Measurements from ENCODE around the gene SMIM10.
"Not testable (repeated sequence)": the region's sequence is repeated elsewhere in the genome, so short reads cannot be mapped to it uniquely, and the experiment has no call there.

Gene SMIM10

GRCh38 chrX:134990801-134991481 is at the start of gene SMIM10:
Gene SMIM10 (plus strand): TSS chrX:134990991. CDS start chrX:134991096, 105 bp downstream.
- peak in 44 of 51 donors; percentile 0 to 52 (median 10) for DNase-seq

- not testable (repeated sequence) for DNase-seq
Measured at GRCh38 chrX:134946364-134946763, 44.4 kb upstream of the SMIM10 start.

DNA sequence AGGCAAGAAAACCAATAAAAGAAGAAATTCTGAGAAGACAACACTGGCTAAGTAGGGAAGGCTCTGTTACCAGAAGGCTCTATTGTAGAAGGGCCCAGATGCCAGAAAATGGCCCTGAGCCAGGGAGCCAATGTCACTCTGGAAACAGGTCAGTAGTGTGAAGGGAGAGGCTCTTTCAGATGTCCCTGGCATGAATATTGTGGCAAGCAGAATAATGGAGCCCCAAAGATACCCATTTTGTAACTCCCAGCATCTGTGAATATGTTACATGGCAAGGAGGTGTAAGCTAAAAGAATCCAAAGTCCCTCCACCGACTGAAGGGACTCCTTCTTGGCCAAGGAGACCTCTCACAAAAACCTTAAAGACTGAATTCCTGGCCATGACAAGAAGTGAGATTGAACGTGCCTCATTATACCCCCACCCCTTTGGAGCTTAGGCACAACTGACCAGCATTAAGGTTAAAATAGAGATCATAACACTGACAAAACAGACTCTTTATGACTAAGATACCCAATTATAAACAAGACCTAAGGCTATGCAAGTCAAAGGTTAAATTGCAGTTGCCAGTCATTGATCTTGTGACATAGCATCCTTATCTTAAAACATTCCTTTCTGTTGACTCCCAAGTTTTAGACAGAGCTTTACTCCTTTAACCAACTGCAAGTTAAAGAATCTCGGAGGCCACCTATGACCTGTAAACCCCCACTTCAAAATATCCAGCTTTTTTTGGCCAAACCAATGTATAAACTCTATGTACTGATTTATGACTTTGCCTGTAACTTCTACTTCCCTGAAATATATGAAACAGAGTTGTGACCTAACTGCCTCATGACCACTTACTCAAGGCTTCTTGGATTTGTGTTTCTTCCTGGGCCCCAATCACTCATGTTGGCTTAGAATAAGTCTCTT is 42.2 kb upstream of the SMIM10 start:
- no peak for DNase-seq

DNA sequence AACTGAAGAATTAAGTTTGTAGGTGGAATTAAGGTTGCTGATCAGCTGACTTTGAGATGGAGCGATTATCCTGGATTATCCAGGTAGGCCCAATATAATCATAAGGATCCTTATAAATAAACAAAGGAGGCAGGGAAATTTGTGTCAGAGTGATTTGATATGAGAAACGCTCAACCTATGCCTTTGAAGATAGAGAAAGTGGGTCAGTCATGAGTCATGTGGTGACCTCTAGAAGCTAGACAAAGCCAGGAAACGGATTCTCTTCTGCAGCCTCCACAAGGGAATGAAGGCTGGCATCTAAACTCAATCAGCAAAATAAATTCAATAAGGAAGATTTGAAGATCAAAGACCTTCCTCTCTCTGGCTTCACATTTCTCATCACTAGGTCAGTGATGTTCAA is 41.5 kb upstream of the SMIM10 start:
- DNase-seq = no peak

- DNase-seq = no peak
Measured at GRCh38 chrX:134957836-134958235, 33.0 kb upstream of the SMIM10 start.

GRCh38 chrX:134960366-134960765 is 30.4 kb upstream of the SMIM10 start:
- DNase-seq = not testable (repeated sequence)

DNA sequence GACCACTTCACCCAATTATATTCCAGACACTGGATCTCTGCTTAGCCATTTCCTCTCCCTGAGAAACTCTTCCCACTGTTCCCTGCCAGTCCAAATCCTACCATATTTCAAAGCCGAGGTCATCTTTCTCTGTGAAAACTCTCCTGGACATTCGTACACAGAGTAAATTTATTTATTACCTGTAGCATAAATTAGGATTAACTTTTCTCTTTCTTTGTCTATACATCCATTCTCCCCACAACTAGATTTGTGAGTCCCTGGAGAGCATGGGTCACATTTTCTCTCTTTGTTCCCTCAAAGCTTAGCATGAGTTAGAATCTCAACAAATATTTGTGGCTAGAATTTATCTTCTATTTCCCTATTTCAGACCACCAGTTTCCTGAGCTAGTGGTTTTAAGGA is 27.8 kb upstream of the SMIM10 start:
- DNase-seq = no peak

GRCh38 chrX:134969726-134970125 is 21.1 kb upstream of the SMIM10 start:
- no peak for DNase-seq

DNA sequence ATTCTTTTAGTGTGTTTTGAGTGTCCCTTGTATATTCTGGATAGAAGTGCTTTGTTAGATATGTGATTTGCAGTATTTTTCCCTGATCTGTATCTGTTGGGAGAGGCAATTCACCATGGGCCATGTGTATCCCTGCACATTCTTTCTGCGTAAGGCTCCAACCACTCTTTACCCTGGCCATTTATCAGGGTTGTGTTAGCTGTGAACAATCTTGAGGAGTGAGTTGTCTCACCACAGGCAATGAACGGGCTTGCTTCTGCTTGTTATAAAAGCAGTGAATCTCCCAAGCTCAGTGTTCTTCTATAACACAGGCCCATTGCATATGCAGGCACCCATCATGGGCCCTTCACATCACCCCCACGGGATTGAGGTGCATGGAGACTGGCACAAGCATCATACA is 18.9 kb upstream of the SMIM10 start:
- DNase-seq = no peak

DNA sequence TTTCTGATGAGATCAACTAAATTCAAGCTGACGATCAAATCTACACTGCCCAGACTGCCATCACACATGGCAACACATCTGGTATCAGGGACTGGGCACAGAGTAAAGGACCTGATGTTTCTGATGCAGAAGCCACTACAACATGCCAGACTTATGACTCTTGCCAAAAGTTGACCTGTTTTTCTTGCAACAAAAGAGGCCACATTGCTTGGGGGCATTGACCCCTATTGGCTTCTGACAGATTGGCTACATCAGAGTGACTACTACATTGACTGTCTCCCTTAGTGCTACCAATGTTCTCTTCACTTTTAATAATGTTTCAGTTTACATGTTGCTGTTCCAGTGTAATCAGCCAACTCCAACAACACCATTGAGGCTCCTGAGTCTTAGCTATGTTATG is 15.3 kb upstream of the SMIM10 start:
- no peak for DNase-seq

- no peak for DNase-seq
Measured at GRCh38 chrX:134981910-134982309, 8.9 kb upstream of the SMIM10 start.

DNA sequence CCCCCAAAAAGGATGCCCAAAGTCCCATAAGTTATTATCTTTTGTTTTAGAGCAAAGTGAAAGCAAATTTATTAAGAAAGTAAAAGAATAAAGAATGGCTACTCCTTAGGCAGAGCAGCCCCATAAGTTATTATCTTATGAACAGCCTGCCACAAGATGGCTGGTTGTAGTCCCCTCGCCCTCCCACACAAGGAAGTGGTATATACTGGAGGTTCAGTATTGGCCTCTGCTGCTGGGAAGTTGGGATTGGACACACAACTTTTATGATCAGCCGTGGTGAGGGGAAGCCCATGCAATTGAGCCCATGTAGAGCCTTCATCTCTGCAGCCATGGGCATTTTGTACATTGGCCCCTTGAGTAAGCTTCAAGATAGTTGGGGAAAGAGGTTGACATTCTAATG is 8.0 kb upstream of the SMIM10 start:
- DNase-seq = no peak

- no peak for DNase-seq
Measured at GRCh38 chrX:134985479-134985878, 5.3 kb upstream of the SMIM10 start.

DNA sequence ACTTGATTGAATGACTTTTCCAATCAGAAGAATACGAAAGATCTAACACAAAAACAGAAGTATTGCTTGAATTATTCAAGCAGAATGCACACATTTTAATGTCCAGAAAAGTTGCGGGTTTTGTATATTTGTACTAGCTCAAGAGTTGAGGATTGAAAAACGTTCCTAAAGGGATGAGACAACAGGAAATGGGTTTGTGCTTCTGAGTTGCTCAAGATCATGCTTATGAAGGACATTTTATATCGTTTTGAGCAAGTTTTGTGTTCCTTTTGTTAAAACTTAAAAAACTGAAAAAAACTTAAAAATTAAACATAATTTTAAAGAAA is 353 bp upstream of the SMIM10 start:
- DNase-seq = no peak

GRCh38 chrX:134997646-134998045 is 6.9 kb downstream of the SMIM10 start:
- DNase-seq = no peak

DNA sequence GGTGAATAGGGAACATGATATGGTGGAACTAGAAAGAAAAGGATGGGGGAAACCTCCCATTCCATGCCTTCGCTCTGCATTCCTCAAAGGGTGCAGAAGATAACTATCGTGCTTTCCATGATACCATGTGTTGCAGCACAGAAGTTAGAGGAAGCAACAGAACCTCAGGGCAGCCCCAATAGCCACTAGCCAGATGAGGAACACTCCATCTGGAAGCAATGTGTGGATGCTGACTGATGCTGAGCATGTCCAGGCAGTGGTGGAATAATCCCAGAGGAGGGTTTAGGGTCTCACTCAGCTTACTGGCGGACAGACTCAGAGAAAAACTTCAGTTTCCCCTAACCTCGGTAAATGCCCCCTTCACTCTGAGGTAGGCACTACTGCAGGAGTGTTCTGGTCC is 7.5 kb downstream of the SMIM10 start:
- no peak for DNase-seq

GRCh38 chrX:134999469-134999868 is 8.7 kb downstream of the SMIM10 start:
- DNase-seq = peak in 1 of 51 donors; percentile 8

DNA sequence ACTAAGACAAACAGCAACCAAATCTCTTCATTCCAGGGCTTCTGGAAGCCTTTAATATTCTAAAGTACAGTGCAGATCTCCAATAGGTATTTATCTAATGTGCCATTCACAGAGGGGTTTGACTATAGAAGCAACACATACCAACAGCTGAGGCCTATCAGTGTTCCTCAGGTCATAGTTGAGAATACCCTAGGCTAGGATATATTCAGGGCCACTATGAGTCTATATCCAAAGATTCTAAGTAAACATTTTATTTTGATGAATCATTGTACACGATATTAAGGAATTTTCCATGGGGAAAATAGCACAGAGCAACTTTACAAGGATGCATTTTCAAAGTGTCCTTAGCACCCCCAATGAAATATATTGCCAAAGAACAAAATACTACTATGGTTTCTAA is 9.7 kb downstream of the SMIM10 start:
- DNase-seq = no peak

DNA sequence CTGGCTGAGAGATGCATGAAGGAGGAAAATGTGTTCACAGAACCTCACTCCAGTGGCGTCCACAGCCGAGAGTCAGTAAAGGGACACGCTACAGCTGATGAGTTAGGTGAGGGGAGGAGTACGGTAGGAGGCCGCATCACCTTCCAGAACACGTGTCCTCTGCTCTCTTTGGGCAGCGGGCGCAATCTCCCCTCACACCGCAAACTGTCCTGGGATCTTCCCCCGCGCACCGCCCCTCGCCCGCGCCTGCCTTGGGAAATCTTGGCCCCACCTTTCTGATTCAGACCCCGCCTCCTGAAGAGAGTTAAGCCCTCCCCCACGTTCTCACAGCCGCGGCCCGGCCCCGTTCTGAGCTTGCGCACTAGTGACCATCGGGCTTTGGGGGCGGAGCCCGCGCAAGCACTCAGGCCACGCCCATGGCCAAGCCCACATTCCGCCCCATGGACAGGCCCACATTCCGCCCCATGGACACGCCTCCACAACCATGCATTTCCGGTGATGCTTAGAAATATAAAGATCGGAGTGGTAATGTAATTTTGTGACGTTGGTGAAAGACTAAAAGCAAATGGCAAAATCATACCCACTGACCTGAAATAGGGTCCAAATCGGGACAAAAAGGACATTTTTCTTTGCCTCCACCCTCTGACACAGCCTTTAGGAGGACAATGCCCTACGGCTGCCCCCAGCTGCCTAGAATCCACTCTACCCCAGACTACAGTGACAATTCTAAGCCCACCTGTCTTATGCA is 13.3 kb downstream of the SMIM10 start:
- peak; percentile 2 to 91 (median 77) for DNase-seq

DNA sequence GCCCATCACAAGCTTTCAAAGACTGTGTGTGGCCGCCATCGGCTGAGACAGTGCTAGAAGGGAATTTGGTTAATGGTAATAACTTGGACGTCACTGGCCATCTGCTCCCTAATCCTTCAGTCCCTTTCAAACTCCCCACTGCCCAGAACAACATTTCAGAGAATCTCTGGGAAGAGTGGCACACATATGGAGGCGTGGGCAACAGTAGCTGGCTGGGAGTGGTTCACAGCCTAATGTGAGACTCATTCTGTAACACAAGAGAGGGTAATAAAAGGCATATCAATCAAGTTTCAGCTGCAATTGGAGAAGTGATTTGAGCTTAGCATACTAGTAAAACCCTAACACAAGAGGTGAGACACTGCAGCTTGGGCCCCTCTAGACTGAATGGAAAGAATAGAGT is 15.4 kb downstream of the SMIM10 start:
- no peak for DNase-seq

GRCh38 chrX:135009057-135009610 is 18.3 kb downstream of the SMIM10 start:
- DNase-seq = no peak

DNA sequence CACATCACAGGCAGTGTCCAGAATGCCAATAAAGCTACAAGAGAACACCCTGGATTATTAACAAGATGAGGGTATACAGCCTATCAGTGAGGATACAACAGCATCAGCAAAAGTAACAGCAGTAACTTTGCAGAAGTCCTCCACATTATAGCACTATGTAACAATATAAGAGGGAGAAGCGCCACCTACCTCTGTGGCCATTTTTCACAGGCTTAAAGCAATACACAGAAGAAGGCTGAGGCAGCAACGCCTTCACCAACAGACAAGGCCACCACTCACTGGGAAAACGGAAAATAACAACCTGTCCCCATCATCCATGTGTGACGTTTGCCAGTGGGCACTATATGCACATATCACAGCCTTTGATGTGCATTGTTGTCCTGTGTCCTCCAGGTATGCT is 19.0 kb downstream of the SMIM10 start:
- DNase-seq = no peak
